Measurements from ENCODE around the gene SEMA3A. TPM values are rescaled to one million over a fixed set of nuclear protein-coding genes. Genes with fewer than 3 reads are reported as not detected.

SEMA3A gene
- total RNA-seq, 2 experiments from 2014 or later = 1.2 to 1.7 TPM

GRCh38 chr7:84209006-84209405 is 14.4 kb upstream of the SEMA3A start:
- Mint-ChIP-seq H3K36me3 (ENCODE audit: low read depth) (no peaks in the 10 kb centered on the region), H3K27ac (no peak overlapping the region), H3K4me1 (ENCODE audit: low read depth) (no peaks in the 10 kb centered on the region), H3K9me3 (no peaks in the 10 kb centered on the region), H3K4me3 (no peak overlapping the region), H3K27me3 (no peaks in the 10 kb centered on the region)
- intact Hi-C loops (cut with micrococcal nuclease) = no loop called here
- CTCF ChIA-PET = no interaction called here
- POLR2A ChIA-PET = no interaction called here
- no peak for DNase-seq
- no peak for TF ChIP-seq CTCF (IDR thresholded peaks at IDR 0.05)
- ATAC-seq = no peak

DNA sequence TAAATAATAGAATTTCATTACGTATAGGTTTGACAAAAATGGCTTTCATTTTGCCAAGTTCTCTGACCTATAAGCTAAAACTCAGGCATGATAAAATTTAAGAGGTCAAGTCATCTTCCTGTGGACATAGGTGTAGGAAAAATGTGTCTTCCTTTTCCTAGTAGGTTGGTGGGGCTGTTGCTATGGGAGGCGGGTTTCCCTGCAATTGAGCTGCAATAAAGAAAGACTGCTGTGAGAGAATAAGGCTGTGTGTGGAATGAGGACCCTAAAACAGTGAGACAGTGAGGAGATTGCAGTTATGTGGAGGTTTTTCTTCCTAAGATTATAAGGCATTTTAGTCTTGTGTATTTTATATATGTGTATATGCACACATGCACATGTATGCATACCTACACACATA is 13.0 kb upstream of the SEMA3A start:
- POLR2A ChIA-PET = no interaction called here
- H3K27ac Mint-ChIP-seq = no peak overlapping the region

DNA sequence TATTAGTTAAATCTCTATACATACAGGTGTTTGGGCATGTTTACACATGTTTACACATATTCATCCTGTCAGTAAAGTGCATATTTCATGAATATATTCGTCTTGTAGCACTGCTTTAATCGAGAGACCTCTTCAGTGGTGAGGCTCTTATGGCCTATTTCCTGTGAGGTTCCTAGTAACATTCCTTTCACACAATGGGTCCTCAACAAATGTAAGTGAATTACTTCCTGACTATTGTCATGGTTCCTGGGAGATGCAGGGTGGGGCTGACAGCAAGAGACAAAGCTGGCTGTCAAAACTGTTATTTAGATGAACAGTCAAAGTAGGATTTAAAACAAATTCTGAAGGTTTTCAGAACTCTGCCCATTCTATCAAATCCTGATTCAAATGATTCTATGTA is 12.4 kb upstream of the SEMA3A start:
- ChIA-PET POLR2A (no interaction called here), CTCF (no interaction called here)
- TF ChIP-seq CTCF (IDR thresholded peaks at IDR 0.05) = no peak
- intact Hi-C loops (cut with micrococcal nuclease) = no loop called here
- Mint-ChIP-seq H3K4me3 (no peak overlapping the region), H3K27ac (no peak overlapping the region), H3K36me3 (ENCODE audit: low read depth) (no peaks in the 10 kb centered on the region), H3K9me3 (no peaks in the 10 kb centered on the region), H3K27me3 (no peaks in the 10 kb centered on the region), H3K4me1 (ENCODE audit: low read depth) (no peaks in the 10 kb centered on the region)
- DNase-seq (no peak), ATAC-seq (no peak)

More for the DNA sequence above, 13.0 kb upstream of the SEMA3A start:
- Mint-ChIP-seq H3K36me3 (ENCODE audit: low read depth) (no peaks in the 10 kb centered on the region), H3K4me1 (ENCODE audit: low read depth) (no peaks in the 10 kb centered on the region), H3K27me3 (no peaks in the 10 kb centered on the region), H3K4me3 (no peak overlapping the region), H3K9me3 (no peaks in the 10 kb centered on the region)
- TF ChIP-seq CTCF (IDR thresholded peaks at IDR 0.05) = no peak
- DNase-seq = no peak
- intact Hi-C loops (cut with micrococcal nuclease) = no loop called here
- CTCF ChIA-PET = no interaction called here
- ATAC-seq = no peak

GRCh38 chr7:84204655-84205054 is 10.1 kb upstream of the SEMA3A start:
- no peak overlapping the region for H3K4me3 Mint-ChIP-seq
- no peak overlapping the region for H3K27ac Mint-ChIP-seq
- CTCF ChIA-PET = no interaction called here
- no peaks in the 10 kb centered on the region for H3K36me3 Mint-ChIP-seq (ENCODE audit: low read depth)
- intact Hi-C loops (cut with micrococcal nuclease) = no loop called here
- no peaks in the 10 kb centered on the region for H3K9me3 Mint-ChIP-seq
- DNase-seq (no peak), ATAC-seq (no peak)
- H3K4me1 Mint-ChIP-seq (ENCODE audit: low read depth) = no peaks in the 10 kb centered on the region
- H3K27me3 Mint-ChIP-seq = no peaks in the 10 kb centered on the region
- no peak for TF ChIP-seq CTCF (IDR thresholded peaks at IDR 0.05)
- POLR2A ChIA-PET = no interaction called here

DNA sequence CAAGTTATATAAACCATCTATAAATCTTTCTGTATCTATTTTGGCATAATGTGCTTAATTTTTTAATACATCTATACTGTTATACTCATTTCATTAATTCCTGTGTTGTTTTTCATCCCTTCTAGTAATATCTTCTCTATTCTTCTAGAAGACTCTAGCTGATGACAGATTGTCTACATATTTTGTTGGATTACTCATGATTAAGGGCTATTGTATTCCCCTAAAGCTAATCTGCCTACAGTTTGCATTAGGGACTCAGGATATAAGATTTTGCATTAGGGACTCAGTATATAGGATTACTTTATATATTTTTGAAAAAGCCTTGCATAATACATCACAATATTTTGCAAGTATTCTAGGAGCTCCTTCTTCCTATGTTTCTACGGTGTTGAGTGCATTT is 8.3 kb upstream of the SEMA3A start:
- Mint-ChIP-seq H3K27me3 (no peaks in the 10 kb centered on the region), H3K27ac (no peak overlapping the region), H3K4me3 (no peak overlapping the region), H3K4me1 (ENCODE audit: low read depth) (peaks cover 5% of the 10 kb centered on the region), H3K9me3 (no peaks in the 10 kb centered on the region), H3K36me3 (ENCODE audit: low read depth) (no peaks in the 10 kb centered on the region)
- TF ChIP-seq CTCF (IDR thresholded peaks at IDR 0.05) = no peak
- ChIA-PET CTCF (no interaction called here), POLR2A (no interaction called here)
- ATAC-seq (no peak), DNase-seq (no peak)
- intact Hi-C loops (cut with micrococcal nuclease) = no loop called here
